Fibroblast of peridontal ligament (primary cell): ENCODE measurements around the gene BTBD16.

Experiments
- DNase-seq: peaks from one replicate; pipeline ENCODE4 v3.0.0-alpha.2; 2010; ENCODE audit errors: extremely low read depth

Gene BTBD16

DNA sequence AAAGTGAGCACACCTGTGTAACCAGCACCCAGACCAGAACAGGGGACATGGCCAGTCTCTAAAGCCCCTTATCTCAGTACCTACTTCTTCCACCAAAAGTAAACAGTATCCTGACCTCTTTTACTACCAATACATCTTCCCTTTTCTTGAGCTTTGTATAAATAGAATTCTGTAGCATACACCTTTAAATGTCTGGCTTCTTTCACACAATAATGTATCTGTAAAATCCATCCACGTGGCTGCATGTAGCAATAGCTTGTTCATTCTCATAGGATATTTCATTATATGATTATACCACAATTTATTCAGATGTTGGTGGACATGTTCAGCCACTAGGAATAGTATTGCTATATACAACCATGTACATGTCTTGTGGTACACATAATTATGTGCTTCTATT, 40.6 kb downstream of the BTBD16 start:
- no peak for DNase-seq

DNA sequence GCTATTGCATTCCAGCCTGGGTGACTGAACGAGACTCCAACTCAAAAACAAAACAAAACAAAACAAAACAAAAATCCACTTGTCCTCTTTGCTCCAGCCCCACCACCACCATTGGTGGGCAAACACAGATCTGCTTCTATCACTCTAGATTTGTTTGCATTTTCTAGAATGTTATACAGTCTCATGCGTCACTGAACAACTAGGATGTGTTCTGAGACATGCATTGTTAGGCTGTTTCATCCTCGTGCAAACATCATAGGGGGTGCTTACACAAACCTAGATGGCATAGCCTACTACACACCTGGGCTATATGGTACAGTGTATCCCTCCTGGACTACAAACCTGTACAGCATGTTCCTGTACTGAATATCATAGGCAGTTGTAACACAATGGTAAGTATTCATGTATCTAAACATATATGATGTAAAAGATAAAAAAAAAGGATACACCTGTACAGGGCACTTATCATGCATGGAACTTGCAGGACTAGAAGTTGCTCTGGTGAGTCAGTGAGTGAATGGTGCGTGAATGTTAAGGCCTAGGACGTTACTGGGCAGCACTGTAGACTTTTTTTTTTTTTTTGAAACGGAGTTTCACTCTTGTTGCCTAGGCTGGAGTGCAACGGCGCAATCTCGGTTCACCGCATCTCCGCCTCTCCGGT, 45.3 kb downstream of the BTBD16 start:
- DNase-seq = no peak

DNA sequence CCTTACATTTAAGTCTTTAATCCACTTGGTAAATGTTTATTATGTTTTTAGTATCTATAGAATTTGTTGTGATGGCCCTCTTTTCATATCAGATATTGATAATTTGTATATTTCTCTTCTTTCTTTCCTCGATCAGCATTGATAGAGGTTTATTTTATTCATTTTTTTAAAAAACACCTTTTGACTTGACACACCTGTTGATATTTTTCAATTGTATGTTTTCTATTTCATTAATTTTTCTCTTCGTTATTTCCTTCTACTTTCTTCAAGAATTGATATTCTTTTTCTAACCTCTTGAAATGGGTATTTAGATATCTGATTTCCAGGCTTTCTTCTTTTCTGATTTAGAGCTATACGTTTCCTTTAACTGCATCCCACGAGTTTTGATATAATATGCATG, 50.9 kb downstream of the BTBD16 start:
- DNase-seq = no peak

DNA sequence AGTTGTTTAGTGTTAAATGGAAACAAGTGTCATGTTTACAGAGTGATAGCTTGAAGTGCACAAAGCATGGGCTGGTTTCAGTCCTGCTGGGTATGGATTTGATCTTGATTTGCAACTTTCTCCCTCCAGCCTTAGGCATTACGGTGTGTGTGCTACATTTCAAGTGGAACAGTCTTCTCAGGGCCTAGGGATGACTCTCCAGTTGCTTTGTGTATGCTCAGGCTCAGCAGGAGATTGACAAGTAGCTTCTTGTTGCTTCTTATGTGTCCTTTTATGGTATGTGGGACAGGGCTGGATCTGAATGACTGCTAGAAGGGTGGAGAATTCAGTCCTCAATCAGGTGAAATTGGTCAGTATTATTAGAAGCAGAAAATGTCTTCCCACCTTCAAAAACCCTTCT, 52.1 kb downstream of the BTBD16 start:
- DNase-seq = no peak

DNA sequence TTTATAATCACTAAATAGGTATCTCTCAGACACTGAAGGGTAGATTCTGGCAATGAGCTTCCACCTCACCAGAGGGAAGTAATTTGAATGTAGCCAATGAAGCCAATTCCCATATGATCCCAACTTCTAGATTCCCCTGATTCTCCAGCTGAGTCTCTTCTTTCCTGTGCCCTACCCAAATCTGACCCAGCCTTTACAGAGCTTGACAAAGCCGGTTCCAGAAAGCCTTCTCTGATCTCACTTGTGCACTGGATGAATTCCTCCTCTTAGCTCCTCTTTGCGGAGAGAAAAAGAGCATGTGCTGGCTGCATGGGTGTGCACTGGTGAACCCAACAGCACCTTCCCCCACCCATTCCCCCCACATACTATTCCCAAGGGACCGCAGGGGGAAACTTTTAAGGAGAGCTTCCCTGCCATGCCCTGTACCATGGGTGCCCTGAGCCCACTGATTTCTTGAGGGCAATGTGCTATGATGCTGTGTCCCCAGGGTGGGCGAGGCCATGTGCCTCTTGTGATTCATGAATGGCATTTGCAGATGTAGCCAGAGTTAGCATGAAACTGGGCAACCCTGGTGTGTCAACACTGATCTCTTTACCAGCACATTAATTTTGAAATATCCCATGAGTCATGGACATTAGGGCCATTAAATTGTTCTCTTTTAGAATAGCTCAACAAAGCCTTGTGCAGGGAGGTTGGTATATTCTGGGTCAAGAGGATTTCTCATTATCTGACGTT, 53.0 kb downstream of the BTBD16 start:
- DNase-seq = no peak

DNA sequence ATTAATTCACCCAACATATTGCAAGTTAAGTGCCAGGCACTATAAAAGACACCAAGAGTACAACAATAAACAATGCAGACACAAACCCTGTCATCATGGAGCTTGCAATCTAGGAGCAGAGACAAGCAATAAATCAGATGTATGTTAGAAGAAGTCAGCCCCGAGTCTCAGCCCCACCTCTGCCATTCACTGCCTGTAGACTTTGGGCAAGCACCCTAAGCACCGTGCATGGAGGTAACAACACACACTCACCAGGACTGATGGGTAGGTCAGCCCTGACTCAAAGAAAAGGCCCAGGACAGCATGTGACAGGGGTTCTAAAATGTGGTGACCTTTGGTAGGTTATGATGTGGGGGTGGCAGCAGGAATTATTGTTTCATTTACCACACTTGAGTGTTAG, 54.1 kb downstream of the BTBD16 start:
- DNase-seq = no peak

DNA sequence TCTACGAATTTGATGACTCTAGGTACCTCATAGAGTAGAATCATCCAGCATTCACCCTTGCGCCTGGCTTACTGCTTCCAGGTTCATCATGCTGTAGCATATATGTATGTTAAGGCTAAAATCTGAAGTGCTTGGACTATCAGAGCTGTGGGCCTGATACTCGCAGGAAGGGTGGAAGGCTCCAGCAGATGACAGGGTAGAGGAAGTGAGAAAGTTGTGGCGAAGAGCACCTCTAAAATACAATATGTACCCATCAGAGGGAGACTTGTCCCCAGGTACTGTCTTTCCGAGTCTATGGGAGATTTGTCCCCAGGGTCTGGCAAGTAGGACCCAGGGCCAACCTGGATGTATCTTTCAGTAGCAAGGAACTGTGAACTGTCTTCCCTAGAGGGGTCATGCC, 55.3 kb downstream of the BTBD16 start:
- no peak for DNase-seq

DNA sequence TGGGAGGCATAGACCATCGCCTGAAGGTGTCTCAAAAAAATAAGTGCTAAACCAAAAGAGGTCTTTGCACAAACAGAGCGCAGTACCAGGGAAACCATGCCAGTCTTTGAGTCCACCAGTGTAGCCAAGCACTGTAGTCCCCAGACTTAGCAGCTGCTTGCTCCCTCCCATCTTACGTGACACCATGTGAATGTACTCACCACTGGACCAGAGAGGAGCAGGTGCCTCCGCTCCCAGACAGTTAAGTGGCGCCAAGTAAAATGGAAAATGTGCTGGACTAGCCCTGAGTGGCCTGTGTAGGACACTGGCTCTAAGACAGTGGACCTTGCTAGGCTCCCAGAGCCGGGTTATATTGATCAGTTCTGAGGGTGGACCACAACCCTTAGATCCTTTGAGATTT, 55.7 kb downstream of the BTBD16 start:
- DNase-seq = no peak

DNA sequence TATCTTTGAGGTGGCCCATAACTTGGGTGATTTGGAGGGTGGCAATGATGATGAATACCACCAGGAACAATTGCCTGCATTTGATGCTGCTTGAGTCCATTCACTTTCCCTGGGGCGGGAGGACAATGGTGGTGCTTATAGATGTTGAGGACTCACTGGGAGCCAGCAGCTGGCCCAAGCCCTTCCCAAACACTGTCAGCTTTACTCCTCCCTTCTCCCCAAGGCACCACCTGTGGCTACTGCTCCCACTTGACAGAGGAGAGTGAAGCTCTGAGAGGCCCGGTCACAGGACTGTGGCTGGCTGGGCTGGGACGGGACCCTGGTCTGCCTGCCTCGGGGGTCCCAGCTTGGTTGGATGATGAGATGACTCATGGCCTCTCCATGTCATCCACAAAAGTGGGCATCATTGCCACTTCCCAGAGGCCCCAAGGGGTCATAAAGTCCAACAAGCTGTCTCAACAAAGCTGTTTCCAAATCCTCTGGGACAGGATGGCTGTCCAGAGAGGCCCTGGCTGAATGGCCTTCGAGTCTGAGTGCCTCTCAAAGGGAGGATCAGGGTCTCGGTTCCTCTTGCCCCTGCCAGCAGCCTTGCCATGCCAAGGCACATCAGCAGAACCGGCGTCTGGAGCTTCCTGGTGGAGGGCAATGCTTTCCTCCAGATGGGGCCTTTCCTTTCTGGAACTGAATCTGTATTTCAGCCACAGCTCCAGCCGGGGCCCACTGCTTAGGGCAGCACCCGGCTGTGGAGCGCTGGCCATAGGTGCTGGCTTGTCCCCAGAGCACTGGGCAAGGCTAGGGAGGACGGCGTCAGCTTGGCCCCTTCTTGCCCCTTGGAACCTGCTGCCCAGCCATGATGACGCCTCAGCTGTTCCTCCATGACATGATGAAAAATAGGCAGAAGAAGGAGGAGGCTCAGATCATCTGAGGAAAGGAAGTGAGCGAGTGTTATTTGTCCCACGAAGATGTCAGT, 56.4 kb downstream of the BTBD16 start:
- no peak for DNase-seq

DNA sequence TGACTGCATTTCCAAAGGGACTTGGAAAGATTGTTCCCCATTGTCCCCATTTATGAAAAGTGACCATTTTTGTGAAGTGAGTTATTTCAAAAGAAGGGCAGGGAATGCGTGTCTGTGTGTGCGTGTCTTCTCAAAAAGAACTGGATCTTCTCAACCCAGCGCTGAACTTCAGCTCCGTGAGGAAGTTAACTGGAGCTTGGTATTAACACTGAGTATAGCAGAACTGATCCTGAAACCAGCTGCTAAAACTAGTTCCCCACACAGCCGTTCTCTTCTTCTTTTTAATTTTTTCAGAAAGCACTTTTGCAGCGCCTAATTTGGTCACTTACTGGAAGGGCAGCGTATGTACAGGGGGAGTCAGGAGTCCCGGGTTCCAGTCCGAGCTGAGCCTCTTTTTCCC, 57.6 kb downstream of the BTBD16 start:
- DNase-seq = no peak

DNA sequence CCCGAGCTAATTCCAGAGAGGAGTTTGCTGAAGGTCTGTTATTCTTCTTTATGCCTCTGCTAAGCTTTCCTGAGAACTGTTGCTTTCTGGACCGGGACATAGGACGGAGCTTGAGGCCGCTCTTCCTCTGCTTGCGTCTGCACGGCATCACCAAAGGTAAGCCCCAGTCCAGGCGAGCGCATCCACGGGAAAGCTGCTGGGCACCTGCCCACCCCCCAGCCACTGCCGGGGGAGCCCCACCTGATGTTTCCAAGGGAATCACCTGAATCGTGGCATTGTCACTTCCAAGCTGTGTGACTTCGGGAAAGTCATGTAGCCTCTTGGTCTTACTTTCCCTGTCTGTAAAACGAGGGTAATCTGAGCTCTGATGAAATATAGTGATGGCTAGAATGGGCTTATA, 58.3 kb downstream of the BTBD16 start:
- no peak for DNase-seq

DNA sequence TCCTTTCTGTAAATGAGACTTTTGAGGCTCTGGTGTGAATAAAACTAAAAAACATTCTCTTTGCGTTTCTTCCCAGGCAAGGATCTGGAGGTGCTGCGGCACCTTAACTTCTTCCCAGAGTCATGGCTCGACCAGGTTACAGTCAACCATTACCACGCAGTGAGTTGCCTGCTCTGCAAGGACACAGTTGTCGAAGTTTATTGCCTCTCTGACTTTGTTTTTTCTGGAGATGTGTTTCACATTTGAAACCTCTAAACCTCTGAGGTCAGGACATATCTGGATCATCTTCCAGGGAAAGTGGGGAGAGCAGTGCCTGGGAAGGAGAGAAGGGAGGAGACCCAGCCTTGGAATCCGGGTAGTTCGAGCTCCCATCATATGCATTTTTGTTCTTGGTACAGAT, 60.0 kb downstream of the BTBD16 start:
- no peak for DNase-seq

DNA sequence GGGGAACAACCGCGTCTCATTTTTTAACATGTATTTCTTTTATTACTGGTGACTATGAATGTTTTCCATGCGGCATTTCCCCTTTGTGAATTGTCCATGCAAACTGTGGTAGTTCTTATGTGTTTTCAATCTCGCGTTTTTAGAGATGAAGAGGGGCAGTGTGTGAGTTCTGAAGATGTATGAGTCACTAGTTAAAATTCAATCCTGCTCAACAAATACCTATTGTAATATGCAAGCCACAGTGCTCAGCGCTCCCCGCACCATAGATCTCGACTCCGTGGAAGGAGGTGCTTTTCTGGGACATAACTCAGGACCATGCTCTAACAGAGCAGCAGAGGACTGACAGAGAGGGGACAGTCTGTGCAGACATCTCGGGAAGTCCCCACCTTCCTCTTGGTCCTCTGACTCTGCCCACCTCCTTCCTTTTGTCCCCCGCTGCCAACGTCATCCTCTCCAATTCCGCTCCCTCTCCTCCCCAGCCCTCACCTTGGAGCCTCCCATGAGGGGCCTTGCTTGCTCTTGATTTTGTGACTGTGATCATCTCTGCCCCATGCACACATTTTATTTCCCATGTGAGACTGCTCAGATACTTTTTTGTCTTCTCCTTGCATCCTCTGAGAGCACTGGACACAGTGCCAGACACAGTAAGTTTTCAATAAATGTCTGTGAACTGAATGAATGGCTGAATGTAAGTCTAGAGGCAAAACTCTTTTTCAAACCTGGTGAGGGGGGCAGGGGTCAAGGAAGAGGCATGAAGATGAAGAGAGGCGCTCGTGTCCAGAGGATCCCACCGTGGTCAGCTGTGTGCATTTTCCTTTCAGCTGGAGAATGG, 60.7 kb downstream of the BTBD16 start:
- no peak for DNase-seq

DNA sequence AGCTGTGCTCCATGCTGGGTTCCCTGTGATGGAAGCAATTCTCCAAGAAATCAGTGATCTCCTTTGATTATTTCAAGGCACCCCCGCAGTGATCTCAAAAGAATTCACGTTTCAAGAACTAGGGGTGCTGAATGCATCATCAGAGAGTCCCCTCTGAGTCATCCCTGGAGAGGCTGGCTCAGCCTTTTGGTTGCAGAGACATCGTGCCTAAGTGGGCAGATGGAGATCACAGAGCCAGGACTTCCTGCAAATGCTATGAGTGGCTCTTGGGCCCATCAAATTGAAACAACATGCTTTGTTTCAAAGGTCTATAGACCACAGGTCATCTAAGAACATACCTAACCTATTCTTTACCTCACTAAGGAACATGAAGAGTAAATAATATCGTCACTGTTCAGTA, 61.9 kb downstream of the BTBD16 start:
- DNase-seq = no peak

DNA sequence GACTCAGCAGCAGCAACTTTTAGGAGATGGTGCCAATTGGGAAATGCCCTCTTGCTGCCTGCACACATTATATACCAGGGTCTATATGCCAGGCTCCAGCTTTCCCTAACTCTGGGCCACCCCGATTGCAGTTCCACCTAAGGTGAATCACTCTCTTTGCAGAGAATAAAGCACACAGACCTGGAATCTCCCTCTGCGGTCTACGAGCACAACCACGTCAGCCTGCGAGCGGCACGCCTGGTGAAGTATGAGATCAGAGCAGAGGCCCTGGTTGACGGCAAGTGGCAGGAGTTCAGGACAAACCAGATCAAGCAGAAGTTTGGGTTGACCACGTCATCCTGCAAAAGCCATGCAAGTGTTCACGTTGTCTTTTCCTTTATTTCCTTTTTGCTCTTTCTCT, 65.2 kb downstream of the BTBD16 start:
- DNase-seq = no peak

DNA sequence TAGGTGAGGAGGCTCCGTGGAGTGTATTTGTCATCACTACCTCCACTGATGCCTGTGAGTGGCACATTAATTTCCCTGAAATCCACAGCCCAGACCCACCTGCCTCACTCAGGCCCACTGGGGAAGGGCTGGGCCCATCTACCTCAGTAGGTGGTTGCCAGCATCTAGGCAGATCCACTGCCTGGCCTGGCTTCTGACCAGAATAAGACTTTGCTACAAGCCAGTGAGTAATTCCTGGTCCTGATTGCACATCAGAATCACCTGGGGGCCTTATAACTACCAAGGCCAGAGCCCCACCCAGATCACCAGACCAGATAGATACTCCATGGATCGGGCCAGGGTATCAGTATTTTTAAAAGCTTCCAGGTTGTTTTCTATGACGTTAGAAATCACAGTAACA, 65.9 kb downstream of the BTBD16 start:
- no peak for DNase-seq

DNA sequence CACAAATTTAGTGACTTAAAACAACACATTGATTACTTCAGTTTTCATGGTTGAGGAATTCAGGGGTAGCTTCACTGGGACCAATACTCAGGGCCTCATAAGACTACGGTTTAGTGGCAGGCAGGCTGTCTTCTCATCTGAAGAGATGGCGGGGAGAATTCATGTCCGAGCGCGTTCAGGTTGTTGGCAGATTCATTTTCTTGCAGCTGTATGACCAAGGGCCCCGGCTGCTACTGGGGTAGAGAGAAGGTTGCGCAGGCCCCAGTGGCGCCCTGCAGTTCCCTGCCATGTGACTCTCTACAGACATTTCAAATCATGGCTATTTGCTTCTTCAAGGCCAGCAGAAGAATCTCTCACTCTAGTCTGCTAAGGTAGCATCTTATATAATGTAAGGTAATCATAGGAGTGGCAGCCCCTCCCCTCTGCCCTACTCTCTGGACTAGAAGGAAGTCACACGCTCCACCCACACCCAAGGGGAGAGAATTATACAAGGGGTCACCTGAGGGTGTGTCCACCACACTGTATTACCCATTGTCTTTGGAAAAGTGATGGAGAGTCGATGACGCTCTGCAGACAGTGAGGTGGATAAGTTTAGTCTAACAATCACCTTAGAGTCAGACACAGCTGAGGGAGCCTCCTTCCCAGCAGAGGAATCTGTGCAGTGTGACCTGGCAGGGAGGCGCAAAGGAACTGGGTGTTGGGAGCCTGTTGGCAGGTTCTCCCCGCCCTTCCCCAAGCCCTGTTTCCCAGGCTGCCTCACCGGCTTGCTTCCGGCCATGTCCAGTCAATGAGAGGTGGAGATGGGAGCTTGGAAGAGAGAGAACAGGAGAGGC, 67.7 kb downstream of the BTBD16 start:
- DNase-seq = no peak

DNA sequence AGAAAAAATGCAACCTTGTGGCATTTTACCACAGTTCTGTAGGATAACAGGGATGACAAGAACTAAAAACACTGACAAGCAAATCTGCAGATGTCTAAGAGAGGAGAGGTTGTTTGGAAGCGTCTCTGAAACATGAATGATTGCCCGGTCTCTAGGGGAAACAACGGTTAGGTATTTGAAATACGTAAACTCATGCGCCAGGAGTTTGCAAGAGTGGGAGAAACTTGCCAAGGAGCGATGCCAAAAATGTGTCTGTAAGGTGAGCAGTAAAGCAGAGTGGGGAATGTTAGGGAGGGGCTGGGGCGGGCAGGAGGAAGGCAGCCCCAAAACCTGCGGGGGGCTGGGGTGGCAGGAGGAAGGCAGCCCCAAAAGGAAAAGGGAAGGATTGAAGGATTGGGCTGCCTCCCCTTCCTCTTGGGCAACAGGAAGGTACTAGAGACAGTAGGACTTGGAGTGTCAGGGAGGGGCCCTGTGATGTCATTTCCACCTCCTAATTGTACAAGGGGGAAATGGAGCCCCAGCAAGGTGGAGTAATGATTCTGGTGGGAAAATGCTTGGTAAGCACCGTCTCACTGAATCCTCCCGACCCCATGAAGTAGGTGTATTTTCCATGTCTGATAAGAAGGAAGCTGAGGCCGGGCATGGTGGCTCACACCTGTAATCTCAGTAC, 70.2 kb downstream of the BTBD16 start:
- DNase-seq = no peak

DNA sequence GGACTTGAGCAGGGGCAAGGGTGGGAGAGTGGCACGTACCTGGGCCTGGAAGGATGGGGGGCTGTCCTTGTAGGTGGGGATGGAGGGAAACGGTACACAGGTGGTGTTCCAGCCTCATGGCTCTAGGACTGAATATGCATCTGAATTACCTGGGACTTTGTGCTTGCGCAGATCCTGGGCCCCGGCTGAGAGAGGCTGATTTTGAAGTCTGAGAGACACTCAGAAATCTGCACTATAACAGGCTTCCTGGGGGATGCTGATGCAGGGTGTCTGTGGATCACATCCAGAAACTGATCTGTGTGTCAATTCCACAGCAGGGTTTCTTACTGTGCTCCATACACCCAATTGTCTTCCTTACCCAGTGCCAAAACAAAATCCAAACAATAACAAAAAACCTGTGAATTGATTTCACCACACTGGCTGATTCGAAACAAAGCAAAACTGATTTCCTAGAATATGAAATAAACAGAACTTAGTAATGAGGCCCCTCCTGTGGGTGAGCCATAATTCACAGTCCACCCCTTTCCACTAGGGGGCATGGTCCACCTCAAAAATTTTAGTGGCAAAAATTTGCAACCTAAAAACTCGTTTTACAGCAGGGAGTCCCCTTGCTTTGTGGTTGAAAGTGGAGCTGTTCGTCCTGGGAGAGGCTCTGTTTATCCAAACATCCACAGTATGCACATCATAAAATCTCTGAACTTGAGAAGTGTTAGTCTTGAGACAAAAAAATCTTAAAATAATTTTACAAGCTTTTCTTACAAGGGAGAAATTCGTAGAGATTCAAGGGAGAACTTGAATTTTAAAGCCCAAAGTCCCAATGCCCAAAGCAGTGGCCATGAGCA, 71.4 kb downstream of the BTBD16 start:
- DNase-seq = peak; percentile 79
